ENCODE data around the gene VTCN1. TPM values are rescaled to one million over a fixed set of nuclear protein-coding genes. Genes with fewer than 3 reads are reported as not detected.
"Not testable (repeated sequence)": the region's sequence is repeated elsewhere in the genome, so short reads cannot be mapped to it uniquely, and the experiment has no call there.

Gene VTCN1
- total RNA-seq (not detected), polyA plus RNA-seq (not detected)

- Histone ChIP-seq H3K4me1 (ENCODE audit: insufficient read depth, low read length) (no peaks in the 10 kb centered on the region), H3K9me3 (ENCODE audit: low read length) (no peaks in the 10 kb centered on the region), H3K36me3 (ENCODE audit: insufficient read depth, low read length) (no peaks in the 10 kb centered on the region), H3K27me3 (ENCODE audit: insufficient read depth, low read length, poor library complexity, severe bottlenecking) (no peaks in the 10 kb centered on the region), H3K27ac (ENCODE audit: low read depth, low read length) (no peak within 1 kb of the TSS), H3K4me3 (ENCODE audit: low read length) (no peak within 1 kb of the TSS)
- H3K9me3 Mint-ChIP-seq = no peaks in the 10 kb centered on the region
- H3K4me1 Mint-ChIP-seq = no peaks in the 10 kb centered on the region
- ChIA-PET CTCF (interaction anchor here (1.0 kb wide), 1 partner anchor 10 kb away, joined by 3 read pairs; no protein-coding TSS in a partner anchor), POLR2A (no interaction called here)
- no peak within 1 kb of the TSS for H3K4me3 Mint-ChIP-seq
- no peaks in the 10 kb centered on the region for H3K36me3 Mint-ChIP-seq
- no peak for DNase-seq
- H3K27ac Mint-ChIP-seq = no peak within 1 kb of the TSS
- peaks cover 5 to 32% of the 10 kb centered on the region in 2 donors for H3K27me3 Mint-ChIP-seq
These were observed at the start of gene VTCN1 for GRCh38 chr1:117210831-117211261. Gene VTCN1 (minus strand): TSS chr1:117210927. CDS start chr1:117210855, 72 bp downstream.

GRCh38 chr1:117258791-117259190, 48.1 kb upstream of the VTCN1 start:
- DNase-seq = no peak
- Mint-ChIP-seq H3K4me1 (no peaks in the 10 kb centered on the region), H3K4me3 (no peak overlapping the region), H3K36me3 (peaks cover 0 to 5% (median 0%) of the 10 kb centered on the region in 3 donors), H3K27ac (no peak overlapping the region), H3K27me3 (peaks cover 13 to 21% of the 10 kb centered on the region in 2 donors), H3K9me3 (peaks cover 0 to 6% (median 4%) of the 10 kb centered on the region in 5 donors)
- Histone ChIP-seq H3K9me3 (ENCODE audit: low read length) (no peaks in the 10 kb centered on the region), H3K4me3 (ENCODE audit: low read length) (no peak overlapping the region), H3K27me3 (ENCODE audit: insufficient read depth, low read length, poor library complexity, severe bottlenecking) (no peaks in the 10 kb centered on the region), H3K36me3 (ENCODE audit: insufficient read depth, low read length) (no peaks in the 10 kb centered on the region), H3K4me1 (ENCODE audit: insufficient read depth, low read length) (no peaks in the 10 kb centered on the region), H3K27ac (ENCODE audit: low read depth, low read length) (no peak overlapping the region)
- POLR2A ChIA-PET = no interaction called here
- CTCF ChIA-PET = no interaction called here

- DNase-seq; POLR2A ChIA-PET; CTCF ChIA-PET; H3K36me3 ChIP-seq (ENCODE audit: insufficient read depth, low read length); H3K27ac ChIP-seq (ENCODE audit: low read depth, low read length); H3K4me1 ChIP-seq (ENCODE audit: insufficient read depth, low read length); H3K9me3 Mint-ChIP-seq; H3K4me3 Mint-ChIP-seq; H3K4me3 ChIP-seq (ENCODE audit: low read length); H3K27ac Mint-ChIP-seq; H3K36me3 Mint-ChIP-seq; H3K4me1 Mint-ChIP-seq; H3K9me3 ChIP-seq (ENCODE audit: low read length); H3K27me3 ChIP-seq (ENCODE audit: insufficient read depth, low read length, poor library complexity, severe bottlenecking): not testable (repeated sequence)
- H3K27me3 Mint-ChIP-seq = peaks cover 12 to 21% of the 10 kb centered on the region in 2 donors
These were observed 47.3 kb upstream of the VTCN1 start for GRCh38 chr1:117258075-117258474.

- POLR2A ChIA-PET = no interaction called here
- no peak overlapping the region for H3K27ac Mint-ChIP-seq
- peaks cover 0 to 5% (median 2%) of the 10 kb centered on the region in 3 donors for H3K36me3 Mint-ChIP-seq
- no peak overlapping the region for H3K4me3 Mint-ChIP-seq
- H3K9me3 Mint-ChIP-seq = peaks cover 0 to 6% (median 4%) of the 10 kb centered on the region in 5 donors
- no peaks in the 10 kb centered on the region for H3K4me1 Mint-ChIP-seq
- CTCF ChIA-PET = no interaction called here
- H3K36me3 ChIP-seq (ENCODE audit: insufficient read depth, low read length) = no peaks in the 10 kb centered on the region
- no peaks in the 10 kb centered on the region for H3K4me1 ChIP-seq (ENCODE audit: insufficient read depth, low read length)
- no peak overlapping the region for H3K4me3 ChIP-seq (ENCODE audit: low read length)
- no peak overlapping the region for H3K27ac ChIP-seq (ENCODE audit: low read depth, low read length)
- H3K27me3 ChIP-seq (ENCODE audit: insufficient read depth, low read length, poor library complexity, severe bottlenecking) = no peaks in the 10 kb centered on the region
- no peak for DNase-seq
- peaks cover 8 to 24% of the 10 kb centered on the region in 2 donors for H3K27me3 Mint-ChIP-seq
- no peaks in the 10 kb centered on the region for H3K9me3 ChIP-seq (ENCODE audit: low read length)
These were observed 46.6 kb upstream of the VTCN1 start for GRCh38 chr1:117257291-117257690.

GRCh38 chr1:117250061-117250606, 39.4 kb upstream of the VTCN1 start:
- no peaks in the 10 kb centered on the region for H3K9me3 Mint-ChIP-seq
- peaks cover 0 to 2% (median 0%) of the 10 kb centered on the region in 3 donors for H3K36me3 Mint-ChIP-seq
- Histone ChIP-seq H3K36me3 (ENCODE audit: insufficient read depth, low read length) (no peaks in the 10 kb centered on the region), H3K4me1 (ENCODE audit: insufficient read depth, low read length) (no peaks in the 10 kb centered on the region), H3K4me3 (ENCODE audit: low read length) (no peak overlapping the region), H3K27me3 (ENCODE audit: insufficient read depth, low read length, poor library complexity, severe bottlenecking) (no peaks in the 10 kb centered on the region), H3K9me3 (ENCODE audit: low read length) (no peaks in the 10 kb centered on the region), H3K27ac (ENCODE audit: low read depth, low read length) (no peak overlapping the region)
- no peak overlapping the region for H3K4me3 Mint-ChIP-seq
- H3K27me3 Mint-ChIP-seq = peaks cover 8 to 14% of the 10 kb centered on the region in 2 donors
- no peak for DNase-seq
- no peak overlapping the region for H3K27ac Mint-ChIP-seq
- POLR2A ChIA-PET = no interaction called here
- CTCF ChIA-PET = no interaction called here
- H3K4me1 Mint-ChIP-seq = no peaks in the 10 kb centered on the region

GRCh38 chr1:117244971-117245370, 34.2 kb upstream of the VTCN1 start:
- Mint-ChIP-seq H3K27ac (no peak overlapping the region), H3K4me1 (no peaks in the 10 kb centered on the region), H3K4me3 (no peak overlapping the region), H3K9me3 (no peaks in the 10 kb centered on the region), H3K27me3 (peaks cover 16 to 41% of the 10 kb centered on the region in 2 donors), H3K36me3 (no peaks in the 10 kb centered on the region)
- Histone ChIP-seq H3K36me3 (ENCODE audit: insufficient read depth, low read length) (no peaks in the 10 kb centered on the region), H3K4me3 (ENCODE audit: low read length) (no peak overlapping the region), H3K27me3 (ENCODE audit: insufficient read depth, low read length, poor library complexity, severe bottlenecking) (peaks cover 9% of the 10 kb centered on the region), H3K4me1 (ENCODE audit: insufficient read depth, low read length) (no peaks in the 10 kb centered on the region), H3K27ac (ENCODE audit: low read depth, low read length) (no peak overlapping the region), H3K9me3 (ENCODE audit: low read length) (no peaks in the 10 kb centered on the region)
- CTCF ChIA-PET = no interaction called here
- DNase-seq = no peak
- POLR2A ChIA-PET = no interaction called here

- POLR2A ChIA-PET = no interaction called here
- H3K4me3 ChIP-seq (ENCODE audit: low read length) = no peak overlapping the region
- Mint-ChIP-seq H3K4me1 (no peaks in the 10 kb centered on the region), H3K4me3 (no peak overlapping the region), H3K27ac (no peak overlapping the region), H3K27me3 (peaks cover 16 to 41% of the 10 kb centered on the region in 2 donors), H3K36me3 (no peaks in the 10 kb centered on the region), H3K9me3 (no peaks in the 10 kb centered on the region)
- H3K4me1 ChIP-seq (ENCODE audit: insufficient read depth, low read length) = no peaks in the 10 kb centered on the region
- H3K36me3 ChIP-seq (ENCODE audit: insufficient read depth, low read length) = no peaks in the 10 kb centered on the region
- no peak overlapping the region for H3K27ac ChIP-seq (ENCODE audit: low read depth, low read length)
- CTCF ChIA-PET = no interaction called here
- H3K9me3 ChIP-seq (ENCODE audit: low read length) = no peaks in the 10 kb centered on the region
- H3K27me3 ChIP-seq (ENCODE audit: insufficient read depth, low read length, poor library complexity, severe bottlenecking) = peaks cover 9% of the 10 kb centered on the region
- no peak for DNase-seq
These were observed 33.6 kb upstream of the VTCN1 start for GRCh38 chr1:117244306-117244705.

- Histone ChIP-seq H3K27me3 (ENCODE audit: insufficient read depth, low read length, poor library complexity, severe bottlenecking) (peaks cover 9% of the 10 kb centered on the region), H3K27ac (ENCODE audit: low read depth, low read length) (no peak overlapping the region), H3K4me3 (ENCODE audit: low read length) (no peak overlapping the region), H3K4me1 (ENCODE audit: insufficient read depth, low read length) (no peaks in the 10 kb centered on the region), H3K36me3 (ENCODE audit: insufficient read depth, low read length) (no peaks in the 10 kb centered on the region), H3K9me3 (ENCODE audit: low read length) (no peaks in the 10 kb centered on the region)
- no peak for DNase-seq
- CTCF ChIA-PET = interaction anchor here (0.7 kb wide), 1 partner anchor 26 kb away, joined by 3 read pairs; no protein-coding TSS in a partner anchor
- no peaks in the 10 kb centered on the region for H3K9me3 Mint-ChIP-seq
- POLR2A ChIA-PET = no interaction called here
- peaks cover 18 to 51% of the 10 kb centered on the region in 2 donors for H3K27me3 Mint-ChIP-seq
- no peak overlapping the region for H3K27ac Mint-ChIP-seq
- no peaks in the 10 kb centered on the region for H3K4me1 Mint-ChIP-seq
- peaks cover 0 to 4% (median 0%) of the 10 kb centered on the region in 3 donors for H3K36me3 Mint-ChIP-seq
- H3K4me3 Mint-ChIP-seq = no peak overlapping the region
These were observed 30.8 kb upstream of the VTCN1 start for GRCh38 chr1:117241512-117241911.

All from CD8-positive, alpha-beta memory T cell (primary cell).